Mucosa of gallbladder (tissue), 1 donor: ENCODE data around the gene PKNOX1. TPM values are rescaled to one million over a fixed set of nuclear protein-coding genes. Genes with fewer than 3 reads are reported as not detected.
"Not testable (repeated sequence)": the region's sequence is repeated elsewhere in the genome, so short reads cannot be mapped to it uniquely, and the experiment has no call there.

Experiments used
- DNase-seq: peaks from one replicate; pipeline ENCODE4 v3.0.0-alpha.2; 2020; ENCODE audit warnings: low spot score
- total RNA-seq: library from RNA; stranded (reverse); gene quantifications from one replicate; pipeline ENCODE4 v1.2.1, GENCODE V29; 2021
- donor health status: DM: no; HTN: no; CAD: no.

The PKNOX1 gene
- total RNA-seq, 1 donor from 2014 or later: 21.7 TPM

- no peak for DNase-seq
These were observed 45.8 kb downstream of the PKNOX1 start for GRCh38 chr21:43020177-43020576.

- DNase-seq: no peak
These were observed 46.4 kb downstream of the PKNOX1 start for GRCh38 chr21:43020771-43021170.

GRCh38 chr21:43021191-43021590 is 46.8 kb downstream of the PKNOX1 start:
- DNase-seq: no peak

GRCh38 chr21:43021756-43022600 is 47.6 kb downstream of the PKNOX1 start:
- no peak for DNase-seq

GRCh38 chr21:43023175-43023574 is 48.8 kb downstream of the PKNOX1 start:
- no peak for DNase-seq

GRCh38 chr21:43024439-43025136 is 50.2 kb downstream of the PKNOX1 start:
- no peak for DNase-seq

- no peak for DNase-seq
These were observed 51.3 kb downstream of the PKNOX1 start for GRCh38 chr21:43025636-43026180.

- no peak for DNase-seq
These were observed 53.7 kb downstream of the PKNOX1 start for GRCh38 chr21:43027846-43028731.

- no peak for DNase-seq
These were observed 55.4 kb downstream of the PKNOX1 start for GRCh38 chr21:43029785-43030184.

GRCh38 chr21:43031121-43031619 is 56.8 kb downstream of the PKNOX1 start:
- no peak for DNase-seq

GRCh38 chr21:43034101-43034500 is 59.7 kb downstream of the PKNOX1 start:
- DNase-seq: no peak

GRCh38 chr21:43034826-43035225 is 60.5 kb downstream of the PKNOX1 start:
- DNase-seq: no peak

- DNase-seq: not testable (repeated sequence)
These were observed 62.5 kb downstream of the PKNOX1 start for GRCh38 chr21:43036889-43037288.

GRCh38 chr21:43037918-43038658 is 63.7 kb downstream of the PKNOX1 start:
- DNase-seq: not testable (repeated sequence)

- DNase-seq: not testable (repeated sequence)
These were observed 64.3 kb downstream of the PKNOX1 start for GRCh38 chr21:43038659-43039044.

GRCh38 chr21:43042169-43042568 is 67.8 kb downstream of the PKNOX1 start:
- DNase-seq: not testable (repeated sequence)

- not testable (repeated sequence) for DNase-seq
These were observed 68.9 kb downstream of the PKNOX1 start for GRCh38 chr21:43043291-43043690.

- DNase-seq: not testable (repeated sequence)
These were observed 70.2 kb downstream of the PKNOX1 start for GRCh38 chr21:43044547-43044946.

GRCh38 chr21:43045165-43045875 is 71.0 kb downstream of the PKNOX1 start:
- not testable (repeated sequence) for DNase-seq
